Renal pelvis (tissue), 4 donors: ENCODE data around the gene ACVR2B. TPM values are rescaled to one million over a fixed set of nuclear protein-coding genes. Genes with fewer than 3 reads are reported as not detected.

Experiments used
- DNase-seq: peaks from one replicate; pipeline ENCODE4 v3.0.0-alpha.2; 2013
- polyA plus RNA-seq, 3 donors: library from polyadenylated mRNA; unstranded; fragments of 120-200 nt; gene quantifications; one replicate each; pipeline ENCODE4 v1.2.1, GENCODE V29; 2013; ENCODE audit not compliant: insufficient read length in 3 of 3

Gene ACVR2B
- polyA plus RNA-seq, 3 donors: 16.0 to 21.8 (median 20.7) TPM

DNA sequence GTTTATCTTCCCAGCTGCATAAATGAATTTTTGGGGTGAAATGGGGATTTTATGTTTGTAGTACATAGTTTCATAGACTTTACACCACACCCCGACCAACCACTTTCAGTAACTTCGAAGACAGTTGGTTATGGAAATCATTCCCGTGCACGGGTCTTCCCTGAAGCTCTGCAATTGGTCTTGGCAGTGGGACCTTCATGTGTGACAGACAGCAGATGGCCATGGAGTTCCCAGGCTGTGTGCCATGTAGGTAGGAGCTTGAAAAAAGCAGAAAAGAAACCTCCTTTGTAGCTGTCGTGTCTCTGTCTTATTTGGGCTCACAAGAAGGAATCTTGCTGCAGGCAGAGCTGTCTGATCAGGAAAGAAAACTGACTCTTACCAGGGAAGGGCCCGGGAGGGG, 68.3 kb downstream of the ACVR2B start:
- DNase-seq: no peak

DNA sequence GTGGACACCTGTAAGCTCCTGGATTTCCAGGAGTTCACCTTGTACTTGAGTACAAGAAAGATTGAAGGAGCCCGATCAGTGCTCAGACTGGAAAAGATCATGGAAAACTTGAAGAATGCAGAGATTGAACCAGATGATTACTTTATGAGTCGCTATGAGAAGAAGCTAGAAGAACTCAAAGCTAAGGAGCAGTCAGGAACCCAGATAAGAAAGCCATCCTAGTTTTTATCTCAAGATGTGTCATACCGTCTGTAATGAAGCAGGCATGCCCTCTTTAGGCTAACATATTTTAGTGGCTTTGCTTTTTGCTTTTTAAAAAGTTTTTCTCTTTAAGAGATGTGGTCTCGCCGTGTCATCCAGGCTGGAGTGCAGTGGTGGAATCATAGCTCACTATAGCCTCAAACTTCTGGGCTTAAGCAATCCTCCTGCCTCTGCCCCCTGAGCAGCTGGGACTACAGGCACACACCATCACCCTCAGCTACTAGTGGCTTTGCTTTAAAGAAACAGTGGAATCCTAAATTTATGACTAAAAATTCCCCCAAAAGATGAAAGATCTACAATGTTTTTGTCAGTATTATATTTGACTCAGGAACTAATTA, 70.5 kb downstream of the ACVR2B start:
- no peak for DNase-seq

DNA sequence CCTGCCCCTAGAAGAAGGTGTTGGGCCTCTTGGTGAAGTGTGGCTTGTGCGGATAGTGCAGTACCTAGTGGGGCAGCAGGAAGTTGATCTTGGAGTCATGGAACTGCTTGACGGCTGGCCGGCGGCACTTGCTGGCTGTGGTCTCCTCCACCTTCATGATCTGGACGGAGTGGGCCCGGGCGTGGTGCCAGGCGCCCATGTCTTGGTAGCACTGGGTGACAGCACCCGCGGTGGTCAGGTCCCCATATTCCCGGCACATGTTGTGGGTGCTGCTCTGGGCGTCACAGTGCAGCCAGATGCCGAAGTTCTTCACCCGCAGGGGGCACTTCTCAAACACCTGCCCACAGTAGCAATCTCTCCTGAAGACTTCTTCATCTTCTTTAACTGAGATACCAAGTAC, 73.1 kb downstream of the ACVR2B start:
- DNase-seq: no peak

GRCh38 chr3:38528457-38528856, 74.8 kb downstream of the ACVR2B start:
- no peak for DNase-seq

DNA sequence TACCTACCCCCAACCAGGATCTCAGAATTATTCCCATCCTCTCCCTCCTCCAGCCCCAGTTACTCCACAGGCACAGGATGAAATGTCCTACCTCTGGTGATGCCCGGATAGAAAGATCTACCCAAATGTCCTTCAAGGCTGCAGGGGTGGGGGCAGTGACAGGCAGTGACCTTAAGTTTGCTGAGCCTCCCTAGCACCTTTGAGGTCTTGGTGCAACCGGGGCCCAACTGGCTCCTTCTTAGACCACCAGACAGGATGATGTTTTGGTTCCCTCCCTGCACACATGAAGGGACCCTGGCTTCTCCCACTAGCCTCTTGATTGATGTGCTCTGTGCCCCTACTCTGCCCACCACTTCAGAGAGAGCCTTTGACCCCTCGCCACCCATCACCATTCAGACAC, 78.8 kb downstream of the ACVR2B start:
- DNase-seq: no peak

DNA sequence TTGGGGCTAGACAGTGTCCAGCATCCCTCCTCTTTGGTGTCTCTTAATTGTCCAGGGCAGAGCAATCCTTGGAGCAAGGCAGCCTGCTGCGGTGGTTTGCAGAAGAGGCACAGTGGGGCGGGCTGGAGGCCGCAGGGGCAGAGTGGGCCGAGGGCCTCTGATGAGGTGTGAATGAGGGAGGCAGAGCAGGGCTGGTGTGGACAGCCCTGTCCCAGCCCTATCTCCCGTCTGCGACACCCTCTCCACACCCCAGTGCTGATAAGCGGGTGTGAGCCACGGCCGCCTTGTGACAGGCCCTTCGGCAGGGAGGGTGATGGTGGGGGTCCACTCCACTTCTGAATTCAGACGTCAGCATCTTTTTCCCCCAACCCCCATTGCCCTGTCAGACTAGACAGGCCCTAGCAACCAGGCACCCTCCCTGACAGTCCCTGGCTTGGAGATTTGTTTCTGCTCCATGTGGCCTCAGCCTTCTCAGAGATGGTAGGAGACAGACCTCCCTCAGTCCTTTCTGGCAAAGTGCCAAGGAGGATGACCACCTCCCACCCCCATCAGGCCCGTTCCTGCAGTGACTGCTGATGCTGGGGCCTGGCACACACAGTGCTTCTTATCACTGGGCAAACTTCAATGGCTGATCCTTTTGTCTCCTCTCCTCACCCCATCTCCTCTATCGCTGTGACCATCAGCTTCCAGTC, 79.7 kb downstream of the ACVR2B start:
- DNase-seq: no peak

DNA sequence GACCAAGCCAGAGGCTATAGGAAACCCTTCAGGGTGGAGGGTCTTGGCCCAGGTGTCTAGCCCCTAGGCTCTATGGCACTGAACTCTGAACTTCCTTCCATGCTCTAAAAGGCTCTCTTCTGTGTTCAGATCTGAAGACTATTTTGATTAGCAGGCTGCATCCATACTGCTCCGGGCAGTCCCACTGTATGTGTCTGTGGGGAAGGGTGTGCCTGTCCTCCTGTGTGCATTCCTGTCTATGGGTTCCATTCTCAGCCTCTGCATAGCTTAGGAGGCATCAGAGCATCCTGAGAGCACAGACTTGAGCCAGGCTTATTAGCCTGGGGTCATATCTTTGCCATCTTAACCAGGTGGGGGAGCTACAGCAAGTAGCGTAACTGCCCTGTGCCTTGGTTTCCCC, 80.5 kb downstream of the ACVR2B start:
- DNase-seq: no peak

DNA sequence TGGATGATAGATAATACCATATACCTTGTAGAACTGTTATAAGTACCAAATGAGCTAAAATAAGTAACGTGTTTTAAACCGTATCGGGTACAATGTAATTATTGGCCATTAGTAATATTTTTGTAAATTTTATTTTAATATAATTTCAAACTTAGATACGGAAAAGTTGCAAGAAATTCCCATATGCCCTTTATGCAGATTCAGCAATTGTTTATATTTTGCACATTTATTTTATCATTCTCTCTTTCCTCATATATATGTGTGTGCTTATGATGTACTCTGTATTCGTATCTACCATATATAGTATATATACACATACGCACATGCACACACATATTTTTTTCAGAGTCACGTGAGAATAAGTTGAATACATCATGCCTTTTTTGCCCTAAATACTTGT, 80.9 kb downstream of the ACVR2B start:
- DNase-seq: no peak

DNA sequence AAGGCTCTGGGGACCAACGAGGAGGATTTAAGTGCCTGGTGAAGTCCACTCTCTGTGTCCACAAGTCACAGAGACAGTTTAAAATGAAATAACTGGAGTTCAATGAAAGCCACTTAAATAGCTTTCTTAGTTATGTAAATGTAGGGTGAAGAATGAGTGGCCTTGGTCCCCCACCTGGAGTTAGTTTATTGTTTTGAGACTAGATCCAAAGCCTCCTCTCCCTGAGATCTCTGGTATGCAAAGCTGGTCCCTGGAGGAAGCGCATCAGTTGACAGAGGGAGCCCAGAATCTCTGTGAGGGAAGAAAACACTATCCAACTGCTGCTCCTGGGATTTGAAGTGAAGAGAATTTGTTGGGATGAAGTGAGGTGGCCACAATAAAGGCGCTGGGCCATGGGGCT, 83.0 kb downstream of the ACVR2B start:
- DNase-seq: no peak

DNA sequence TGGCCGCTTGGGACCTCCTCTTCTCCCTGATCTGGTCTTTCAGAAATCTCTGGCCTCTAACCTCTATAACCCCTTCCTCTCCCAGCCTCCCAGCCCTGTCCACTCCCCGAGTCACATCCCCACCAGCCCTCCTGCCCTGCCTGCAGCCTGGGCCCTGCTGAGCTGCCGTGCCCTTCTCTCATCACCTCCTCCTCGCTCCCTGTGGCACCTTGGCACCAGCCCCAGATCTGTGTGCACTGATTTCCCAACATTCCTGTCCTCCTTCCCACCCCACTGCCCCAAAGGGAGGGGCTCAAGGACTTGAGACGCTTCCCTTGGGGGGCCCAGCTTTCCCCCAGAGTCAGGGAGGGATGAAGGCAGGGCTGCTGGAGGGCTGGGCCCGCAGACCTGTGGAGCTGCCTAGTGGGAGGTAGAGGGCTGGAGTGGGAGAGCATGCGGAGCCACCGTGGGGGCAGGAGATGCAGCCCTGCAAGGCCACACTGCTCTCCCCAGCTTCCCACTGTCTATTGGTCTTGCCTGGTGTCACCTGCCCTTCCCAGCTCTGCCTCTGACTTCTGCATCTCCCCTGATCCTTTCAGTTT, 85.2 kb downstream of the ACVR2B start:
- no peak for DNase-seq

GRCh38 chr3:38541806-38542205, 88.1 kb downstream of the ACVR2B start:
- no peak for DNase-seq

Other genes with a start within 250 kb of the ACVR2B start
- gene SLC22A13, start 188.1 kb upstream of the ACVR2B start, polyA plus RNA-seq: 1 to 10 TPM; 2.6 to 6.1 (median 4.8) TPM
- gene SLC22A14, start 171.6 kb upstream of the ACVR2B start, polyA plus RNA-seq: 1 to 10 TPM in 1 of 3 donors, under 1 TPM in 2; 0.36 to 1.1 (median 0.90) TPM
- 10 to 100 TPM; 11.1 to 14.5 (median 14.0) TPM for gene XYLB, start 107.1 kb upstream of the ACVR2B start, polyA plus RNA-seq
- gene EXOG, start 42.5 kb downstream of the ACVR2B start, polyA plus RNA-seq: 10 to 100 TPM in 2 of 3 donors, 1 to 10 TPM in 1; 9.4 to 20.9 (median 17.7) TPM
- 1 to 10 TPM in 2 of 3 donors, under 1 TPM in 1; 1.00 to 1.7 (median 1.1) TPM for gene SCN5A, start 195.8 kb downstream of the ACVR2B start, polyA plus RNA-seq